ENCODE measurements around the gene NSMCE1. TPM values are rescaled to one million over a fixed set of nuclear protein-coding genes. Genes with fewer than 3 reads are reported as not detected.

The NSMCE1 gene
- total and polyA plus RNA-seq, 2 of the 4 experiments (the other 2 are of a cell fraction): 47.5 to 120 TPM

- POLR2A ChIA-PET (ENCODE audit: unreplicated experiment): no interaction called here
- BruUV-seq (replicated peaks): no TSS peak
- intact Hi-C loops (cut with micrococcal nuclease): no loop called here
- peak overlapping the region; percentile 46; the same call in 1 of the 2 replicates for H2BK120ac ChIP-seq (ENCODE audit: low read depth, low read length)
- no peak for DNase-seq
- H3K9me1 ChIP-seq (ENCODE audit: insufficient read depth, low read length): peaks cover 20% of the 10 kb centered on the region
- H4K8ac ChIP-seq (ENCODE audit: low read depth in 2 of 2, low read length in 2 of 2): no peak overlapping the region; a peak in 1 of 4 replicates
- H4K91ac ChIP-seq (ENCODE audit: insufficient read depth, low read depth, low read length): peak overlapping the region; percentile 56; the same call in 1 of the 2 replicates
- H2BK15ac ChIP-seq (ENCODE audit: low read depth, low read length): no peak overlapping the region; the same call in 2 of the 3 replicates
- H2AK9ac ChIP-seq (replicated peaks; ENCODE audit: low read depth, low read length, poor library complexity): peak overlapping the region; percentile 1
- H2AK5ac ChIP-seq (ENCODE audit: low read depth, low read length): peak overlapping the region; percentile 72
- no peaks in the 10 kb centered on the region; the same call in 1 of the 2 replicates for H4K20me1 ChIP-seq (ENCODE audit: insufficient read depth, low read length)
- no peak for ATAC-seq (ENCODE audit: low read depth)
- H3K23ac ChIP-seq (ENCODE audit: low read depth, low read length): no peak overlapping the region
- H3K4me2 ChIP-seq (ENCODE audit: low read depth, low read length): no peak overlapping the region
- peaks cover 27% of the 10 kb centered on the region for H3K36me3 ChIP-seq (ENCODE audit: control insufficient read depth, insufficient read depth, low read length)
- H3K14ac ChIP-seq (replicated peaks; ENCODE audit: low read depth, low read length): no peak overlapping the region
- no peaks in the 10 kb centered on the region for H3K9me3 ChIP-seq (ENCODE audit: control insufficient read depth, insufficient read depth, low read length)
- CTCF ChIA-PET: interaction anchor here (0.8 kb wide), 1 partner anchor 143 kb away, joined by 4 read pairs; no protein-coding TSS in a partner anchor
- no peak overlapping the region for H3K4me3 ChIP-seq (ENCODE audit: insufficient read depth, low read depth, low read length)
- 81% methylated on average over 13 of the region's 19 CpGs; no CpG with 5 or more reads in 1 of the 2 experiments for WGBS, 2 experiments (ENCODE audit: extremely low coverage in 2 of 2, insufficient read length in 1 of 2)
- H3K18ac ChIP-seq (ENCODE audit: low read depth, low read length): no peak overlapping the region; the same call in 1 of the 2 replicates
- no peak for TF ChIP-seq MAZ (IDR thresholded peaks at IDR 0.05; ENCODE audit: borderline replicate concordance, low read depth, low read length)
- TF ChIP-seq USF2 (IDR thresholded peaks at IDR 0.05; ENCODE audit: low read depth, low read length): no peak
- TF ChIP-seq SMC3 (IDR thresholded peaks at IDR 0.05; ENCODE audit: low read depth, low read length): no peak
- H3K56ac ChIP-seq (ENCODE audit: extremely low read depth, insufficient read depth, low read length): no peak overlapping the region
- no peak overlapping the region for H3K9ac ChIP-seq (ENCODE audit: low read depth, low read length)
- peak overlapping the region; percentile 44; the same call in 1 of the 2 replicates for H3K4ac ChIP-seq (ENCODE audit: low read depth, low read length)
- H2BK5ac ChIP-seq (ENCODE audit: low read depth, low read length, poor library complexity, severe bottlenecking): no peak overlapping the region
- in situ Hi-C loops (cut with MboI; ENCODE audit: low sequenced_read_pairs): no loop called here
- no peak overlapping the region for H4K5ac ChIP-seq (ENCODE audit: low read depth, low read length)
- H3K27me3 ChIP-seq (ENCODE audit: control insufficient read depth, insufficient read depth, low read length): no peaks in the 10 kb centered on the region
- no peak overlapping the region for H3K27ac ChIP-seq (ENCODE audit: insufficient read depth, low read length)
- dilution Hi-C loops (cut with HindIII; ENCODE audit: low sequenced_read_pairs, unreplicated experiment): no loop called here
- H2BK20ac ChIP-seq (ENCODE audit: low read depth, low read length): no peak overlapping the region
- H3K4me1 ChIP-seq (ENCODE audit: control insufficient read depth, insufficient read depth, low read length): peaks cover 23% of the 10 kb centered on the region
- H2AFZ ChIP-seq (replicated peaks; ENCODE audit: low read length, poor library complexity): no peak overlapping the region
- peaks cover 0 to 18% of the 10 kb centered on the region in 2 experiments; a peak in 2 of 4 replicates for H3K79me1 ChIP-seq (ENCODE audit: low read depth in 1 of 2, low read length in 2 of 2)
These were observed 43.8 kb downstream of the NSMCE1 start for GRCh38 chr16:27224741-27225300.
